PC-9 (cell line): Measurements from ENCODE around the gene RASA1. TPM values are rescaled to one million over a fixed set of nuclear protein-coding genes. Genes with fewer than 3 reads are reported as not detected.

Source experiments
- BruUV-seq: library from RNA; stranded (reverse); fragments of 400-500 nt; replicated peaks from 2 replicates; lab custom pipeline; 2021; lab: Mats Ljungman, UMichigan
- CTCF ChIA-PET: fragments of 300-600 bp; sonication (Branson Sonifier 250); formaldehyde crosslinking; loops from one replicate; lab custom pipeline; 2022; ENCODE audit warnings: antibody characterized with exemption; lab: Charles Lee
- POLR2A ChIA-PET: fragments of 300-600 bp; sonication (Branson Sonifier 250); formaldehyde crosslinking; loops from one replicate; lab custom pipeline; 2022; ENCODE audit warnings: antibody characterized with exemption; ENCODE audit not compliant: unreplicated experiment; lab: Charles Lee
- DNase-seq, 2 experiments: peaks; one replicate each; pipeline versions ENCODE4 v3.0.0 to v3.0.0-alpha.2; 2015 to 2022; ENCODE audit warnings: mixed read lengths in 1 of 2
- H2AFZ ChIP-seq: fragments of 200-600 bp; sonication (generic); 2 replicates; pipeline ENCODE4 v1.8.1; 2017; ENCODE audit warnings: antibody characterized with exemption
- H3F3A ChIP-seq: fragments of 200-600 bp; sonication (generic); 2 replicates; pipeline ENCODE4 v1.8.1; 2017; ENCODE audit warnings: antibody characterized with exemption, mild to moderate bottlenecking, low read depth; ENCODE audit not compliant: insufficient read depth
- H3K27ac ChIP-seq: fragments of 200-600 bp; sonication (generic); 2 replicates; pipeline ENCODE4 v1.6.1; 2016; ENCODE audit warnings: mixed run types
- H3K27me3 ChIP-seq: fragments of 200-600 bp; sonication (generic); 2 replicates; pipeline ENCODE4 v1.6.1; 2016; ENCODE audit warnings: low read depth, mixed run types; ENCODE audit not compliant: insufficient read depth
- H3K36me3 ChIP-seq: fragments of 200-600 bp; sonication (generic); 2 replicates; pipeline ENCODE4 v1.6.1; 2016; ENCODE audit warnings: low read depth, mixed run types
- H3K4me1 ChIP-seq: fragments of 200-600 bp; sonication (generic); replicated peaks from 2 replicates; pipeline ENCODE4 v1.6.1; 2016; ENCODE audit warnings: mixed run types; ENCODE audit not compliant: insufficient read depth
- H3K4me2 ChIP-seq: fragments of 200-600 bp; sonication (generic); 2 replicates; pipeline ENCODE4 v1.6.1; 2017; ENCODE audit warnings: mixed run types
- H3K4me3 ChIP-seq: fragments of 200-600 bp; sonication (generic); 2 replicates; pipeline ENCODE4 v1.6.1; 2016; ENCODE audit warnings: mixed run types
- H3K79me2 ChIP-seq: fragments of 200-600 bp; sonication (generic); 2 replicates; pipeline ENCODE4 v1.6.1; 2017; ENCODE audit warnings: low read depth, mixed run types
- H3K9me2 ChIP-seq: fragments of 200-600 bp; sonication (generic); 2 replicates; pipeline ENCODE4 v1.8.1; 2017; ENCODE audit warnings: mild to moderate bottlenecking; ENCODE audit not compliant: insufficient read depth
- H3K9me3 ChIP-seq: fragments of 200-600 bp; sonication (generic); 2 replicates; pipeline ENCODE4 v1.8.1; 2016; ENCODE audit warnings: low read depth; ENCODE audit not compliant: insufficient read depth
- H4K20me1 ChIP-seq: fragments of 200-600 bp; sonication (generic); 2 replicates; pipeline ENCODE4 v1.8.1; 2017; ENCODE audit not compliant: insufficient read depth
- CTCF ChIP-seq: fragments of 200-600 bp; sonication (generic); conservative IDR thresholded peaks from 2 replicates; pipeline ENCODE4 v1.6.1; 2017; ENCODE audit warnings: mixed run types, antibody characterized with exemption, mild to moderate bottlenecking, moderate library complexity
- EZH2 ChIP-seq: fragments of 200-600 bp; sonication (generic); IDR thresholded peaks from 2 replicates; pipeline ENCODE4 v1.8.0; 2017; ENCODE audit warnings: antibody characterized with exemption, low read depth
- intact Hi-C: fragments of 100-400 bp; cut with micrococcal nuclease; formaldehyde crosslinking; loops from one replicate; pipeline ENCODE4 v1.10.0; 2022; ENCODE audit not compliant: unreplicated experiment
- total RNA-seq: library from RNA; stranded (reverse); gene quantifications from 2 replicates; pipeline ENCODE4 v1.2.3, GENCODE V29; 2021

The RASA1 gene
- total RNA-seq, 1 experiment from 2014 or later = 66.6 TPM

- POLR2A ChIA-PET = no interaction called here
- DNase-seq = no peak
- Histone ChIP-seq H3F3A (peaks cover 15% of the 10 kb centered on the region; the same call in 1 of the 2 replicates), H3K4me2 (no peak overlapping the region), H3K9me2 (no peaks in the 10 kb centered on the region), H3K9me3 (no peaks in the 10 kb centered on the region), H4K20me1 (peaks cover 7% of the 10 kb centered on the region; the same call in 1 of the 2 replicates), H3K79me2 (no peaks in the 10 kb centered on the region), H3K4me3 (no peak overlapping the region), H2AFZ (no peak overlapping the region), H3K4me1 (no peaks in the 10 kb centered on the region), H3K27ac (no peak overlapping the region), H3K36me3 (peaks cover 49% of the 10 kb centered on the region), H3K27me3 (no peaks in the 10 kb centered on the region)
- CTCF ChIA-PET = no interaction called here
- intact Hi-C loops = loop anchor here (5.0 kb wide), 1 partner anchor 521 kb away; no protein-coding TSS in a partner anchor
- TF ChIP-seq CTCF (no peak), EZH2 (no peak)
- no TSS peak for BruUV-seq
These were observed 135.7 kb downstream of the RASA1 start for GRCh38 chr5:87403409-87403808.

GRCh38 chr5:87403899-87404298, 136.2 kb downstream of the RASA1 start:
- ChIA-PET CTCF (interaction anchor here (0.5 kb wide), 1 partner anchor 334 kb away, joined by 4 read pairs; no protein-coding TSS in a partner anchor), POLR2A (interaction anchor here (0.6 to 0.8 kb wide), 2 partner anchors 18 to 493 kb away, joined by 4 to 5 read pairs; no protein-coding TSS in a partner anchor)
- H3K4me1 ChIP-seq = no peaks in the 10 kb centered on the region
- H3F3A ChIP-seq = peaks cover 15% of the 10 kb centered on the region; the same call in 1 of the 2 replicates
- BruUV-seq = no TSS peak
- H3K4me3 ChIP-seq = no peak overlapping the region
- H2AFZ ChIP-seq = no peak overlapping the region
- peaks cover 7% of the 10 kb centered on the region; the same call in 1 of the 2 replicates for H4K20me1 ChIP-seq
- no peaks in the 10 kb centered on the region for H3K9me2 ChIP-seq
- H3K27ac ChIP-seq = no peak overlapping the region
- H3K36me3 ChIP-seq = peaks cover 49% of the 10 kb centered on the region
- no peaks in the 10 kb centered on the region for H3K9me3 ChIP-seq
- H3K4me2 ChIP-seq = no peak overlapping the region
- intact Hi-C loops = loop anchor here (5.0 kb wide), 1 partner anchor 522 kb away; no protein-coding TSS in a partner anchor
- TF ChIP-seq EZH2 (no peak), CTCF (no peak)
- no peaks in the 10 kb centered on the region for H3K79me2 ChIP-seq
- H3K27me3 ChIP-seq = no peaks in the 10 kb centered on the region
- DNase-seq = no peak

- intact Hi-C loops = loop anchor here (5.0 kb wide), 1 partner anchor 522 kb away; no protein-coding TSS in a partner anchor
- H3K27ac ChIP-seq = no peak overlapping the region
- H3F3A ChIP-seq = peaks cover 13% of the 10 kb centered on the region; the same call in 1 of the 2 replicates
- no peaks in the 10 kb centered on the region for H3K27me3 ChIP-seq
- H2AFZ ChIP-seq = no peak overlapping the region
- no peaks in the 10 kb centered on the region for H3K9me2 ChIP-seq
- CTCF ChIA-PET = interaction anchor here (0.5 to 0.6 kb wide), 2 partner anchors 335 to 1098 kb away, joined by 4 read pairs; no protein-coding TSS in a partner anchor
- no peak for TF ChIP-seq CTCF
- no peak for TF ChIP-seq EZH2
- no peaks in the 10 kb centered on the region for H3K4me1 ChIP-seq
- peaks cover 48% of the 10 kb centered on the region for H3K36me3 ChIP-seq
- H4K20me1 ChIP-seq = peaks cover 7% of the 10 kb centered on the region; the same call in 1 of the 2 replicates
- no peak for DNase-seq
- POLR2A ChIA-PET = interaction anchor here (0.6 to 0.8 kb wide), 2 partner anchors 17 to 494 kb away, joined by 4 to 5 read pairs; no protein-coding TSS in a partner anchor
- no peak overlapping the region for H3K4me2 ChIP-seq
- no peaks in the 10 kb centered on the region for H3K79me2 ChIP-seq
- no peak overlapping the region for H3K4me3 ChIP-seq
- BruUV-seq = no TSS peak
- no peaks in the 10 kb centered on the region for H3K9me3 ChIP-seq
These were observed 136.7 kb downstream of the RASA1 start for GRCh38 chr5:87404359-87404758.
